Measurements from ENCODE around the gene OTUD7B. TPM values are rescaled to one million over a fixed set of nuclear protein-coding genes. Genes with fewer than 3 reads are reported as not detected.
"Not testable (repeated sequence)": the region's sequence is repeated elsewhere in the genome, so short reads cannot be mapped to it uniquely, and the experiment has no call there.

The OTUD7B gene
- total and polyA plus RNA-seq, 4 donors: 4.0 to 28.3 (median 17.1) TPM

DNA sequence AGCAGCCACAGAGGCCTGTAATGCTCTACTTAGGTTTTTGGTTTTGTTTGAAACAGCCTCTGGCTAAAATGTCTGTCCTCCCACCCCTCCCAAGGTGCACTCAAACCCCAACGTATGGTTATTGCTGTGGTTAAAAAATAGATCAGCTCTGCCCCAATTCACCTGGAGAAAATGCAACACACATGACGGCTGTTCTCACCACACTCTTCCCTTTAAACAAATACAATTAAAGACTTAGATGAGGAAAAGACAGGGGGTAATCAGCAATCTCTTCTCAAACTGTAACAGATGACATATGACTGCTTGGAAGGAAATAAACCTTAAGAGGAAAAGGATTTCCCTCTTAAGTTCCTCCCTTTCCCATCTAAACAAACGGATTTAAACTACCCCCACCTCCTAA, 67.6 kb downstream of the OTUD7B start:
- H3K9ac ChIP-seq (ENCODE audit: insufficient read depth in 1 of 2, low read length in 2 of 2): no peak overlapping the region
- no peak overlapping the region for H3K4me3 ChIP-seq
- DNase-seq (no peak), ATAC-seq (ENCODE audit: insufficient read depth, low FRiP score) (no peak)
- 39 to 40% methylated on average over 3 of the region's 3 CpGs for WGBS, 2 donors
- H3K4me1 ChIP-seq (ENCODE audit: control insufficient read depth in 5 of 5, insufficient read depth in 5 of 5, low read length in 5 of 5): peaks cover 0 to 10% (median 5%) of the 10 kb centered on the region in 5 donors
- no peaks in the 10 kb centered on the region for H3K9me3 ChIP-seq (ENCODE audit: control insufficient read depth in 4 of 4, insufficient read depth in 3 of 4, low read length in 3 of 4)
- H3K27ac ChIP-seq (ENCODE audit: low read depth in 1 of 2, low read length in 1 of 2): peak overlapping the region in 1 of 2 donors; percentile 6
- H3K36me3 ChIP-seq (ENCODE audit: control insufficient read depth in 4 of 4, insufficient read depth in 4 of 4, low read length in 4 of 4): peaks cover 7 to 21% (median 14%) of the 10 kb centered on the region in 4 donors
- no peaks in the 10 kb centered on the region for H3K27me3 ChIP-seq (ENCODE audit: control insufficient read depth in 3 of 3, insufficient read depth in 3 of 3, low read length in 2 of 3)
- TF ChIP-seq, protein P1, sequence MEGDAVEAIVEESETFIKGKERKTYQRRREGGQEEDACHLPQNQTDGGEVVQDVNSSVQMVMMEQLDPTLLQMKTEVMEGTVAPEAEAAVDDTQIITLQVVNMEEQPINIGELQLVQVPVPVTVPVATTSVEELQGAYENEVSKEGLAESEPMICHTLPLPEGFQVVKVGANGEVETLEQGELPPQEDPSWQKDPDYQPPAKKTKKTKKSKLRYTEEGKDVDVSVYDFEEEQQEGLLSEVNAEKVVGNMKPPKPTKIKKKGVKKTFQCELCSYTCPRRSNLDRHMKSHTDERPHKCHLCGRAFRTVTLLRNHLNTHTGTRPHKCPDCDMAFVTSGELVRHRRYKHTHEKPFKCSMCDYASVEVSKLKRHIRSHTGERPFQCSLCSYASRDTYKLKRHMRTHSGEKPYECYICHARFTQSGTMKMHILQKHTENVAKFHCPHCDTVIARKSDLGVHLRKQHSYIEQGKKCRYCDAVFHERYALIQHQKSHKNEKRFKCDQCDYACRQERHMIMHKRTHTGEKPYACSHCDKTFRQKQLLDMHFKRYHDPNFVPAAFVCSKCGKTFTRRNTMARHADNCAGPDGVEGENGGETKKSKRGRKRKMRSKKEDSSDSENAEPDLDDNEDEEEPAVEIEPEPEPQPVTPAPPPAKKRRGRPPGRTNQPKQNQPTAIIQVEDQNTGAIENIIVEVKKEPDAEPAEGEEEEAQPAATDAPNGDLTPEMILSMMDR (IDR thresholded peaks at IDR 0.05; ENCODE audit: control extremely low read depth, extremely low read depth): no peak

DNA sequence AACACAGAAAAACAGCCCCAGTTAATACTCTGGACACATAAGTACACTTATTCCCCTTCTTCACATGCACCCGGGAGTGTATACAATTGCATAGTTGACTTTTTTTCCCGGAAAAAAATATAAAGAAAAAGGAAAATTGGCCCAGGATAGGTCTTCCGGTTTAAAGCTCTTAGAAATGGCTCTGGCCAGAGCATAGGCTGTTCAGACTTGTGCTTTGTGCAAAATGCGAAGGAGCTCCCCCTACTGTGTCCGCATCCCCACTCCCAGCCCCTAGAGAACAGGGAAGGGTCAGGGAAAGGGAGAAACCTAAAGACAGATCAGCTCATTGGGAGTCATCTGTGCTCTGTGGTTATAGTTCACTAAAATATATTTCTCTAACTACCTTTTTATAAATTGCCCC, 68.3 kb downstream of the OTUD7B start:
- peak; percentile 62 to 85 (median 80) for DNase-seq
- Histone ChIP-seq H3K4me1 (ENCODE audit: control insufficient read depth in 5 of 5, insufficient read depth in 5 of 5, low read length in 5 of 5) (peaks cover 5 to 16% (median 11%) of the 10 kb centered on the region in 5 donors), H3K9me3 (ENCODE audit: control insufficient read depth in 4 of 4, insufficient read depth in 3 of 4, low read length in 3 of 4) (no peaks in the 10 kb centered on the region), H3K4me3 (no peak overlapping the region), H3K9ac (ENCODE audit: insufficient read depth in 1 of 2, low read length in 2 of 2) (no peak overlapping the region), H3K27me3 (ENCODE audit: control insufficient read depth in 3 of 3, insufficient read depth in 3 of 3, low read length in 2 of 3) (no peaks in the 10 kb centered on the region), H3K36me3 (ENCODE audit: control insufficient read depth in 4 of 4, insufficient read depth in 4 of 4, low read length in 4 of 4) (peaks cover 7 to 16% (median 14%) of the 10 kb centered on the region in 4 donors), H3K27ac (ENCODE audit: low read depth in 1 of 2, low read length in 1 of 2) (no peak overlapping the region)
- TF ChIP-seq, protein P1 (IDR thresholded peaks at IDR 0.05; ENCODE audit: control extremely low read depth, extremely low read depth): no peak
- ATAC-seq (ENCODE audit: insufficient read depth, low FRiP score): no peak
- WGBS, 2 donors: 35 to 56% methylated on average over 5 of the region's 5 CpGs

DNA sequence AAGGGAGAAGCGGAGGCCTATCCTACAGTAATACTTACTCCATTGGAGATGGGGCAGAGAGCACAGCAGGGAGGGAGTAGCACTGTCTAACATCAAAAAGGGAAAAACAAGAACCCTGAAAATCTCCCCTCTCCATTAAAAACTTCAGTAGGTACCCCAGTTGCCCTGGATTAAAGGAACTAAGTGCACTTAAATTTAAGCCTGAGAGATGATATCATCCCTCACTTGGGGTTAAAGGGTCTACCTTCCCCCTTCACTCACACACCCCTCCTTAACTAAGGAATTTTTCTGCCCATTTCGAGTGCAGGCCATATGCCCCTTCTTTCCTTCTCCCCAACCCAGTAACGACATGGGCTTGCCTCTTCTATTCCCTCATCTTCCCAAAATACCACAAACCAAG, 70.1 kb downstream of the OTUD7B start:
- no peak for ATAC-seq (ENCODE audit: insufficient read depth, low FRiP score)
- WGBS, 2 donors: 92 to 95% methylated on average over 3 of the region's 3 CpGs
- TF ChIP-seq, protein P1 (IDR thresholded peaks at IDR 0.05; ENCODE audit: control extremely low read depth, extremely low read depth): no peak

DNA sequence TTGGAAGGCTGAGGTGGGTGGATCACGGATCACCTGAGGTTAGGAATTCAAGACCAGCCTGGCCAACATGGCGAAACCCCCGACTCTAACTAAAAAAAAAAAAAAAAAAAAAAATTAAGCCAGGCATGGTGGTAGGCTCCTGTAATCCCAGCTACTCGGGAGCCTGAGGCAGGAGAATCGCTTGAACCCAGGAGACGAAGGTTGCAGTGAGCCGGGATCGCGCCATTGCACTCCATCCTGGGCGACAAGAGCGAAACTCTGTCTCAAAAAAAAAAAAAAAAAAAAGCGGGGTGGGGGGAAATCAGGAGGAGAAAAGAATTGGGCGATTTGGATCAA, 71.9 kb downstream of the OTUD7B start:
- Histone ChIP-seq H3K27ac (ENCODE audit: low read depth in 1 of 2, low read length in 1 of 2) (peak overlapping the region; percentile 67), H3K4me1 (ENCODE audit: control insufficient read depth in 5 of 5, insufficient read depth in 5 of 5, low read length in 5 of 5) (peaks cover 5 to 27% (median 18%) of the 10 kb centered on the region in 5 donors)
- not testable (repeated sequence) for ATAC-seq (ENCODE audit: insufficient read depth, low FRiP score); H3K36me3 ChIP-seq (ENCODE audit: control insufficient read depth in 4 of 4, insufficient read depth in 4 of 4, low read length in 4 of 4); H3K9ac ChIP-seq (ENCODE audit: insufficient read depth in 1 of 2, low read length in 2 of 2); H3K27me3 ChIP-seq (ENCODE audit: control insufficient read depth in 3 of 3, insufficient read depth in 3 of 3, low read length in 2 of 3); DNase-seq; H3K9me3 ChIP-seq (ENCODE audit: control insufficient read depth in 4 of 4, insufficient read depth in 3 of 4, low read length in 3 of 4); H3K4me3 ChIP-seq
- WGBS, 2 donors: 66 to 86% methylated on average over 12 of the region's 13 CpGs

More for the DNA sequence above, 70.1 kb downstream of the OTUD7B start:
- no peak overlapping the region for H3K4me3 ChIP-seq
- H3K9me3 ChIP-seq (ENCODE audit: control insufficient read depth in 4 of 4, insufficient read depth in 3 of 4, low read length in 3 of 4): no peaks in the 10 kb centered on the region
- no peak overlapping the region for H3K27ac ChIP-seq (ENCODE audit: low read depth in 1 of 2, low read length in 1 of 2)
- DNase-seq: no peak
- no peak overlapping the region for H3K9ac ChIP-seq (ENCODE audit: insufficient read depth in 1 of 2, low read length in 2 of 2)
- H3K27me3 ChIP-seq (ENCODE audit: control insufficient read depth in 3 of 3, insufficient read depth in 3 of 3, low read length in 2 of 3): no peaks in the 10 kb centered on the region
- H3K4me1 ChIP-seq (ENCODE audit: control insufficient read depth in 5 of 5, insufficient read depth in 5 of 5, low read length in 5 of 5): peaks cover 5 to 26% (median 18%) of the 10 kb centered on the region in 5 donors
- peaks cover 6 to 13% (median 10%) of the 10 kb centered on the region in 4 donors for H3K36me3 ChIP-seq (ENCODE audit: control insufficient read depth in 4 of 4, insufficient read depth in 4 of 4, low read length in 4 of 4)
